ENCODE measurements around the gene ITGAE. TPM values are rescaled to one million over a fixed set of nuclear protein-coding genes. Genes with fewer than 3 reads are reported as not detected.

The ITGAE gene
- total RNA-seq, 1 experiment from 2014 or later = 60.2 TPM

GRCh38 chr17:3817851-3818605, 17.0 kb upstream of the ITGAE start:
- DNase-seq (ENCODE audit: low spot score) = no peak
- intact Hi-C loops (cut with micrococcal nuclease; ENCODE audit: unreplicated experiment) = no loop called here
- H3K4me3 ChIP-seq (ENCODE audit: low read depth, low read length, poor library complexity, severe bottlenecking) = no peak overlapping the region
- TF ChIP-seq EZH2 (IDR thresholded peaks at IDR 0.05; ENCODE audit: borderline replicate concordance, low read depth, low read length, poor library complexity, severe bottlenecking) (no peak), CTCF (conservative IDR thresholded peaks at IDR 0.05; ENCODE audit: low read depth, low read length) (no peak)
- H3K27me3 ChIP-seq (replicated peaks; ENCODE audit: insufficient read depth, low read depth, low read length, poor library complexity) = no peaks in the 10 kb centered on the region
- ChIA-PET POLR2A (ENCODE audit: low non-redundant PET) (interaction anchor here (0.5 kb wide), 1 partner anchor 26 kb away, joined by 3 read pairs; no protein-coding TSS in a partner anchor), CTCF (no interaction called here)
- no peaks in the 10 kb centered on the region for H3K9me3 ChIP-seq (ENCODE audit: low read depth, low read length, poor library complexity, severe bottlenecking)
- no peak overlapping the region for H3K27ac ChIP-seq (ENCODE audit: low read depth, low read length, poor library complexity, severe bottlenecking)
- no peaks in the 10 kb centered on the region for H3K4me1 ChIP-seq (ENCODE audit: insufficient read depth, low read length, poor library complexity, severe bottlenecking)
- BruUV-seq (replicated peaks) = no TSS peak
- H3K36me3 ChIP-seq (ENCODE audit: insufficient read depth, low read length, poor library complexity, severe bottlenecking) = peaks cover 77% of the 10 kb centered on the region

GRCh38 chr17:3815925-3816324, 14.9 kb upstream of the ITGAE start:
- peaks cover 79% of the 10 kb centered on the region for H3K36me3 ChIP-seq (ENCODE audit: insufficient read depth, low read length, poor library complexity, severe bottlenecking)
- intact Hi-C loops (cut with micrococcal nuclease; ENCODE audit: unreplicated experiment) = no loop called here
- CTCF ChIA-PET = no interaction called here

GRCh38 chr17:3815122-3815521, 14.1 kb upstream of the ITGAE start:
- DNase-seq (ENCODE audit: low spot score) = no peak
- Histone ChIP-seq H3K9me3 (ENCODE audit: low read depth, low read length, poor library complexity, severe bottlenecking) (no peaks in the 10 kb centered on the region), H3K4me1 (ENCODE audit: insufficient read depth, low read length, poor library complexity, severe bottlenecking) (no peaks in the 10 kb centered on the region), H3K27ac (ENCODE audit: low read depth, low read length, poor library complexity, severe bottlenecking) (no peak overlapping the region), H3K36me3 (ENCODE audit: insufficient read depth, low read length, poor library complexity, severe bottlenecking) (peaks cover 74% of the 10 kb centered on the region), H3K4me3 (ENCODE audit: low read depth, low read length, poor library complexity, severe bottlenecking) (no peak overlapping the region), H3K27me3 (replicated peaks; ENCODE audit: insufficient read depth, low read depth, low read length, poor library complexity) (no peaks in the 10 kb centered on the region)
- intact Hi-C loops (cut with micrococcal nuclease; ENCODE audit: unreplicated experiment) = no loop called here
- ChIA-PET POLR2A (ENCODE audit: low non-redundant PET) (no interaction called here), CTCF (interaction anchor here (1.1 kb wide), 1 partner anchor 78 kb away, joined by 5 read pairs; no protein-coding TSS in a partner anchor)
- TF ChIP-seq EZH2 (IDR thresholded peaks at IDR 0.05; ENCODE audit: borderline replicate concordance, low read depth, low read length, poor library complexity, severe bottlenecking) (no peak), CTCF (conservative IDR thresholded peaks at IDR 0.05; ENCODE audit: low read depth, low read length) (no peak)
- BruUV-seq (replicated peaks) = no TSS peak

More at GRCh38 chr17:3815925-3816324, 14.9 kb upstream of the ITGAE start:
- TF ChIP-seq CTCF (conservative IDR thresholded peaks at IDR 0.05; ENCODE audit: low read depth, low read length) (no peak), EZH2 (IDR thresholded peaks at IDR 0.05; ENCODE audit: borderline replicate concordance, low read depth, low read length, poor library complexity, severe bottlenecking) (no peak)
- Histone ChIP-seq H3K27me3 (replicated peaks; ENCODE audit: insufficient read depth, low read depth, low read length, poor library complexity) (no peaks in the 10 kb centered on the region), H3K4me1 (ENCODE audit: insufficient read depth, low read length, poor library complexity, severe bottlenecking) (no peaks in the 10 kb centered on the region), H3K27ac (ENCODE audit: low read depth, low read length, poor library complexity, severe bottlenecking) (no peak overlapping the region), H3K4me3 (ENCODE audit: low read depth, low read length, poor library complexity, severe bottlenecking) (no peak overlapping the region), H3K9me3 (ENCODE audit: low read depth, low read length, poor library complexity, severe bottlenecking) (no peaks in the 10 kb centered on the region)
- POLR2A ChIA-PET (ENCODE audit: low non-redundant PET) = no interaction called here
- BruUV-seq (replicated peaks) = no TSS peak
- DNase-seq (ENCODE audit: low spot score) = no peak

Measured in A673 (cell line).